A673 (cell line): ENCODE results near the gene PEX5L. TPM values are rescaled to one million over a fixed set of nuclear protein-coding genes. Genes with fewer than 3 reads are reported as not detected.

Experiments used
- BruUV-seq: library from RNA; stranded (reverse); fragments of 400-500 nt; replicated peaks from 2 replicates; lab custom pipeline; 2021; lab: Mats Ljungman, UMichigan
- CTCF ChIA-PET: fragments of 300-600 bp; sonication (Branson Sonifier 250); formaldehyde crosslinking; loops from one replicate; lab custom pipeline; 2022; ENCODE audit warnings: antibody characterized with exemption; lab: Charles Lee
- POLR2A ChIA-PET: fragments of 300-600 bp; sonication (Branson Sonifier 250); formaldehyde crosslinking; loops from one replicate; lab custom pipeline; 2022; ENCODE audit warnings: antibody characterized with exemption; ENCODE audit not compliant: low non-redundant PET; lab: Charles Lee
- DNase-seq: peaks from one replicate; pipeline ENCODE4 v3.0.0-alpha.2; 2015; ENCODE audit warnings: low spot score
- H3K27ac ChIP-seq: fragments of 200-600 bp; sonication (generic); 2 replicates; pipeline ENCODE4 v1.5.1; 2016; ENCODE audit warnings: mixed run types, low read depth, mild to moderate bottlenecking, mixed read lengths, antibody characterized with exemption, low read length; ENCODE audit not compliant: poor library complexity, severe bottlenecking
- H3K27me3 ChIP-seq: fragments of 200-600 bp; sonication (generic); replicated peaks from 2 replicates; pipeline ENCODE4 v1.6.1; 2017; ENCODE audit warnings: mixed run types, low read depth, mild to moderate bottlenecking, mixed read lengths, antibody characterized with exemption, low read length; ENCODE audit not compliant: insufficient read depth, poor library complexity
- H3K36me3 ChIP-seq: fragments of 200-600 bp; sonication (generic); 2 replicates; pipeline ENCODE4 v1.6.1; 2016; ENCODE audit warnings: mixed run types, mild to moderate bottlenecking, mixed read lengths, antibody characterized with exemption, low read length; ENCODE audit not compliant: insufficient read depth, poor library complexity, severe bottlenecking
- H3K4me1 ChIP-seq: fragments of 200-600 bp; sonication (generic); 2 replicates; pipeline ENCODE4 v1.6.1; 2017; ENCODE audit warnings: mixed run types, mild to moderate bottlenecking, mixed read lengths, antibody characterized with exemption, low read length; ENCODE audit not compliant: insufficient read depth, poor library complexity, severe bottlenecking
- H3K4me3 ChIP-seq: fragments of 200-600 bp; sonication (generic); 2 replicates; pipeline ENCODE4 v1.5.1; 2016; ENCODE audit warnings: low read depth, mixed run types, mild to moderate bottlenecking, mixed read lengths, low read length; ENCODE audit not compliant: poor library complexity, severe bottlenecking
- H3K9me3 ChIP-seq: fragments of 200-600 bp; sonication (generic); 2 replicates; pipeline ENCODE4 v1.6.1; 2016; ENCODE audit warnings: mixed run types, low read depth, mild to moderate bottlenecking, mixed read lengths, antibody characterized with exemption, low read length; ENCODE audit not compliant: poor library complexity, severe bottlenecking
- CTCF ChIP-seq: fragments of 300-800, 200-600 bp; sonication (generic); conservative IDR thresholded peaks from 2 replicates; pipeline ENCODE4 v1.5.1; 2017; ENCODE audit warnings: low read depth, mild to moderate bottlenecking, antibody characterized with exemption, low read length, moderate library complexity, mixed read lengths
- EZH2 ChIP-seq: fragments of 200-600 bp; sonication (generic); IDR thresholded peaks from 2 replicates; pipeline ENCODE4 v1.6.1; 2017; ENCODE audit warnings: borderline replicate concordance, low read depth, mild to moderate bottlenecking, mixed read lengths, antibody characterized with exemption, low read length; ENCODE audit not compliant: poor library complexity, severe bottlenecking
- intact Hi-C: fragments of 100-400 bp; cut with micrococcal nuclease; formaldehyde crosslinking; loops from one replicate; pipeline ENCODE4 v1.10.0; 2022; ENCODE audit not compliant: unreplicated experiment
- total RNA-seq: library from RNA; stranded (reverse); gene quantifications from 2 replicates; pipeline ENCODE4 v1.2.3, GENCODE V29; 2021

The PEX5L gene
- total RNA-seq, 1 experiment from 2014 or later: not detected

GRCh38 chr3:179809639-179810038, 227.1 kb downstream of the PEX5L start:
- H3K4me3 ChIP-seq: no peak overlapping the region
- no TSS peak for BruUV-seq
- H3K9me3 ChIP-seq: no peaks in the 10 kb centered on the region
- no peak for DNase-seq
- TF ChIP-seq CTCF (no peak), EZH2 (no peak)
- H3K27me3 ChIP-seq: no peaks in the 10 kb centered on the region
- no peak overlapping the region for H3K27ac ChIP-seq
- ChIA-PET CTCF (interaction anchor here (0.7 kb wide), 1 partner anchor 15 kb away, joined by 7 read pairs; no protein-coding TSS in a partner anchor), POLR2A (no interaction called here)
- no peaks in the 10 kb centered on the region for H3K36me3 ChIP-seq
- intact Hi-C loops: loop anchor here (5.0 to 10.0 kb wide), 2 partner anchors 275 to 788 kb away; no protein-coding TSS in a partner anchor
- H3K4me1 ChIP-seq: no peaks in the 10 kb centered on the region

- no peaks in the 10 kb centered on the region for H3K9me3 ChIP-seq
- no peak for TF ChIP-seq CTCF
- no peak for TF ChIP-seq EZH2
- ChIA-PET CTCF (no interaction called here), POLR2A (no interaction called here)
- intact Hi-C loops: no loop called here
- no peaks in the 10 kb centered on the region for H3K4me1 ChIP-seq
- H3K36me3 ChIP-seq: no peaks in the 10 kb centered on the region
- BruUV-seq: no TSS peak
- H3K27me3 ChIP-seq: no peaks in the 10 kb centered on the region
- DNase-seq: no peak
- H3K4me3 ChIP-seq: no peak overlapping the region
- H3K27ac ChIP-seq: no peak overlapping the region
Measured at GRCh38 chr3:179807588-179807987, 229.1 kb downstream of the PEX5L start.

GRCh38 chr3:179806177-179806576, 230.6 kb downstream of the PEX5L start:
- intact Hi-C loops: no loop called here
- Histone ChIP-seq H3K9me3 (no peaks in the 10 kb centered on the region), H3K4me3 (no peak overlapping the region), H3K27me3 (no peaks in the 10 kb centered on the region), H3K4me1 (no peaks in the 10 kb centered on the region), H3K27ac (no peak overlapping the region), H3K36me3 (no peaks in the 10 kb centered on the region)
- CTCF ChIA-PET: no interaction called here
- POLR2A ChIA-PET: no interaction called here
- DNase-seq: no peak
- no peak for TF ChIP-seq CTCF
- no peak for TF ChIP-seq EZH2
- no TSS peak for BruUV-seq
